Vagina (tissue), 2 donors: ENCODE data around the gene NRXN2.

ENCODE experiments used
- POLR2A ChIP-seq, 2 donors: fragments of 450-650 bp; IDR thresholded peaks; one replicate each; pipeline ENCODE4 v1.6.1; 2017; ENCODE audit warnings: antibody characterized with exemption in 2 of 2, mild to moderate bottlenecking in 2 of 2, moderate library complexity in 2 of 2
- POLR2AphosphoS5 ChIP-seq, 2 donors: sonication (generic); formaldehyde crosslinking; IDR thresholded peaks; one replicate each; pipeline ENCODE4 v1.9.0; 2017; ENCODE audit warnings: antibody characterized with exemption in 2 of 2, mild to moderate bottlenecking in 2 of 2, low read depth in 1 of 2; ENCODE audit not compliant: insufficient read depth in 1 of 2
- TF ChIP-seq, protein P1 (sequence below), 3 experiments: fragments of 450-650 bp in 2 of 3; fragments of 200-600 bp in 1 of 3; sonication (generic) in 1 of 3; IDR thresholded peaks; one replicate each; pipeline ENCODE4 v1.5.1; 2017 to 2019; ENCODE audit warnings: antibody characterized with exemption in 3 of 3, mild to moderate bottlenecking in 2 of 3, moderate library complexity in 2 of 3

DNA sequence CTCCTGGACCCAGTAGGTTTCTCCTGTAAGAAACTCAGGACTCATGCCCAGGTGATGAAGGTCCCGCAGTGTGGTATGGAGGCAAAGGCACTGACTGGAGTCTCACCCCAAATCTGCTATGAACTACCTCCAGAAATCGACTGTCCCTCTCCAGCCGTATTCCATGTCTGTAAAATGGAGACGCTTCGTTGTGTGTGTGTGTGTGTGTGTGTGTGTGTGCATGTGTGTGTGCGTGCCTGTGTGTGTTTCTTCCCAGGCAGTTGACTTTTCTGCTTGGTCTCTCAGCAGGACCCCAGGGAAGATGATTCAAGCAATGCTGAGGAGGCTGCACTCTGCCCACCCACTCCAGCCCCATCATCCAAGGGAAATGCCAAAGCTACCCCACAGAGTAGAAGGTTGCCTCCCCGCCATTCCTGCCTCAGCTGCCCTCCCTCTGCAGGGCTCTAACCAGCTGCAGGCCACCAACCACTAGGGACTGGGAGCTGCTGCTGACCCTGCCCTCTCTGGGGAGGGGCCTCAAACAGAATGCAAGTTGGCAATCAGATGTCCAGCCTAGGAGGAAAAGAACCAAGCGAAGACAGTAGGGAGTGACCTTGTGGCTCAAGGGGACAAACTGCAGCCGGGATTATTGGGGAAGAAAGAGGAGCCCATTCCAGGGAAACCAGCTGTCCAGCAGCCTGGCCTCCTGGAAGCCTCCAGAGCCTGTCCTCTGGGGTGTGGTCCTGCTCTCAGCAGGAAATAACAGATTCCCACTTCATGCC, 75.8 kb downstream of the NRXN2 start:
- TF ChIP-seq, protein P1, sequence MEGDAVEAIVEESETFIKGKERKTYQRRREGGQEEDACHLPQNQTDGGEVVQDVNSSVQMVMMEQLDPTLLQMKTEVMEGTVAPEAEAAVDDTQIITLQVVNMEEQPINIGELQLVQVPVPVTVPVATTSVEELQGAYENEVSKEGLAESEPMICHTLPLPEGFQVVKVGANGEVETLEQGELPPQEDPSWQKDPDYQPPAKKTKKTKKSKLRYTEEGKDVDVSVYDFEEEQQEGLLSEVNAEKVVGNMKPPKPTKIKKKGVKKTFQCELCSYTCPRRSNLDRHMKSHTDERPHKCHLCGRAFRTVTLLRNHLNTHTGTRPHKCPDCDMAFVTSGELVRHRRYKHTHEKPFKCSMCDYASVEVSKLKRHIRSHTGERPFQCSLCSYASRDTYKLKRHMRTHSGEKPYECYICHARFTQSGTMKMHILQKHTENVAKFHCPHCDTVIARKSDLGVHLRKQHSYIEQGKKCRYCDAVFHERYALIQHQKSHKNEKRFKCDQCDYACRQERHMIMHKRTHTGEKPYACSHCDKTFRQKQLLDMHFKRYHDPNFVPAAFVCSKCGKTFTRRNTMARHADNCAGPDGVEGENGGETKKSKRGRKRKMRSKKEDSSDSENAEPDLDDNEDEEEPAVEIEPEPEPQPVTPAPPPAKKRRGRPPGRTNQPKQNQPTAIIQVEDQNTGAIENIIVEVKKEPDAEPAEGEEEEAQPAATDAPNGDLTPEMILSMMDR (IDR thresholded peaks at IDR 0.05) = no peak
- TF ChIP-seq POLR2A (IDR thresholded peaks at IDR 0.05) = no peak
- TF ChIP-seq POLR2AphosphoS5 (IDR thresholded peaks at IDR 0.05; ENCODE audit: insufficient read depth in 1 of 2, low read depth in 1 of 2) = no peak
